ENCODE results near the gene NSF. TPM values are rescaled to one million over a fixed set of nuclear protein-coding genes. Genes with fewer than 3 reads are reported as not detected.
"Not testable (repeated sequence)": the region's sequence is repeated elsewhere in the genome, so short reads cannot be mapped to it uniquely, and the experiment has no call there.

Gene NSF
- 10 to 100 TPM; 44.2 to 50.0 TPM for total RNA-seq

DNA sequence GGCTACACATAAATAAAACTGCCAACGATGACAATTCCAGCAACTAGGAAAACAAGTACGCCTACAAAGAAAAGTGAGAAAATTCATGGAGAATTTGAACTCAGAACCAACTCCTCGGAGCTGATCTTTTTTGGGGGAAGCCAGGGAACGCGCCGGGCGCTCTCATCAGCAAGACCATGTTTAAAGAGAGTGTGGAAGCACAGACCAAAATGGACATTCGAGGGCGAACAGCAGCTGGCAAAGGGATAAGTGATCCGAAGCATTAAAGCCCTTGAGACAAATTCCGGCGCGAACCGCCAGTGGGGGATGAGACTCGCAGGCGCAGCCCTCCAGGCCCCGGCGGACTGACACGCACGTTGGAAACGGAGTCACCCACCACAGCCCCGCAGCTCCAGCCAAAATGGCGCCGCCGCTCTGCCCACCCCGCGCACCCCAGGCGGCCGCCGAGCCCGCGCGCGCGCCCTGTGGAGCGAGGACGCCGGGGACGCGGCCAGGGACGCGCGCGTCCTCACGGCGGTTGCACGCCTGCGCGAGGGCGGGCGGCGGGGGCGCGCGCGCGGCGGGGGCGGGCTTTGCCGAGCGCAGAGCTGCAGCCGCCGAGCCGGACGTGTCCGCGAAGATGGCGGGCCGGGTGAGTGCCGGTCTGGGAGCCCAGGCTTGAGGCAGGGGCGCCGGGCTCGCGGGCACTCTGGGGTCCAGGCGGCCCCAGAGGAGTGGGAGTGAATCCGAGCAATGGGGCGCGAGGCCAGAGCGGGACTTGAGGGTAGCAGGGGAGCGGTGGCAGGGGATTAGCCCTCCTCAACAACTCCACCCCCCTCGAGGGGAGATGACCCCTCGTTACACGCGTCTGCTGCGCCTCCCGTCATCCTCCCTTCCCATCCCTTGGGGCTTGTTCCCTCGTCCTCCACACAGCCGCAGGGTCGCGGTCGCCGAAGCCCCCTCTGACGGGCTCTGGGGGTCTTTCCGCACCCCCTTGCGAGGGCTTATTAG lies at the start of gene NSF:
NSF (plus strand) TSS at position 513 of the 990 bp plus-strand sequence; CDS start at position 620, 107 bp downstream.
- H3K36me3 Mint-ChIP-seq; DNase-seq; H3K27me3 Mint-ChIP-seq; CTCF ChIA-PET; H3K27ac Mint-ChIP-seq; H3K4me1 Mint-ChIP-seq; H3K4me3 Mint-ChIP-seq; H3K9me3 Mint-ChIP-seq (ENCODE audit: low read depth): not testable (repeated sequence)
- ATAC-seq = peak; percentile 96

DNA sequence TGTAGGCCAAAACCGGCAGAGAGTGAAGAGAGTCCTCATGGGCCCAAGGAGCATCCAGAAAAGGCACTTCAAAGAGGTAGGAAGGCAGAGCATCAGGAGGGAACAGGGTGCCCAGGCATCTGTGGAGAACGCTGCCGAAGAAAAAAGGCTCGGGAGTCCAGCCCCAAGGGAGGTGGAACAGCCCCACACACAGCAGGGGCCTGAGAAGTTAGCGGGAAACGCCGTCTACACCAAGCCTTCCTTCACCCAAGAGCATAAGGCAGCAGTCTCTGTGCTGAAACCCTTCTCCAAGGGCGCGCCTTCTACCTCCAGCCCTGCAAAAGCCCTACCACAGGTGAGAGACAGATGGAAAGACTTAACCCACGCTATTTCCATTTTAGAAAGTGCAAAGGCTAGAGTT lies 41.9 kb upstream of the NSF start:
- DNase-seq; H3K27me3 Mint-ChIP-seq; H3K4me3 Mint-ChIP-seq; H3K36me3 Mint-ChIP-seq; H3K27ac Mint-ChIP-seq; H3K9me3 Mint-ChIP-seq (ENCODE audit: low read depth); ATAC-seq; CTCF ChIA-PET; H3K4me1 Mint-ChIP-seq: not testable (repeated sequence)

DNA sequence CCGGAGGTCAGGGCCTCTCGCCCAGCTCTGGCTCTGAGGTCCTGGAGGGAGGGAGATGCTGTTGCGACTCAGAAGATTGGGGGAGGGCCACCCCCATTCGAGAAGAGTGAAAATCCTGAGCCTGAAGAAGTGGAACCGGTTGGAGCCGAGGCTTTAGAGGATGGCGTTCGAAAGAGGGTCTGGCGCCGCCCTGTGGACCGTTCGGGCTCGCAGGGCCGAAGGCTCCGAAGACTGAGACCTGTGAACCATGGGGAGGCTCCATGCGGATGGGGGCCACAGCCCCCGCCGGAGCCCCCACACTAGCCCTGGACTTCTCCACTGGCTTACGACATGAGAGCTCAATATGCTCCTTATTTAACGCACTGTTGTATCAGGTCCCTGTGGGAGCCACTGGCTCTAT lies 31.3 kb upstream of the NSF start:
- H3K4me1 Mint-ChIP-seq; H3K36me3 Mint-ChIP-seq; H3K9me3 Mint-ChIP-seq (ENCODE audit: low read depth); H3K4me3 Mint-ChIP-seq; H3K27me3 Mint-ChIP-seq; DNase-seq; CTCF ChIA-PET; H3K27ac Mint-ChIP-seq: not testable (repeated sequence)
- peak; percentile 53 for ATAC-seq

DNA sequence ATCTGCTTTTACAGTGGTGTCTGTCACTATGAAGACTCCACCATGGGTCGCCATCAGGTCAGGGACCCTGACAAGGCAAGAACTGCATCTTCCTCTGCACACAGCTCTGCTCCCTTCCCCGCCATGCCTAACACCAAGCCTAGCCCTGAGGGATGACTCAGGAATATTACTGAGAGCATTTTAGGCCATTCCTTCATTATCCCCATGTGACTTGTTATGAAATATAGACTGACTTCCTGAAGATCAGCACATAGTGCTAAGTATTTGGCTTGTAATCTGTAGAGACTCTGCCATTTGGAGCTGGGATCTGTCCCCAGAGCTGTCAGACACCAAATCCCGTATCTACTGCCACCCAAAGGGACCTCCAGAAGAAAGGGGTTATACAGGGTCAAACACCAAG lies 30.4 kb upstream of the NSF start:
- CTCF ChIA-PET; H3K4me1 Mint-ChIP-seq; ATAC-seq; H3K27ac Mint-ChIP-seq; H3K27me3 Mint-ChIP-seq; DNase-seq; H3K4me3 Mint-ChIP-seq; H3K36me3 Mint-ChIP-seq; H3K9me3 Mint-ChIP-seq (ENCODE audit: low read depth): not testable (repeated sequence)

DNA sequence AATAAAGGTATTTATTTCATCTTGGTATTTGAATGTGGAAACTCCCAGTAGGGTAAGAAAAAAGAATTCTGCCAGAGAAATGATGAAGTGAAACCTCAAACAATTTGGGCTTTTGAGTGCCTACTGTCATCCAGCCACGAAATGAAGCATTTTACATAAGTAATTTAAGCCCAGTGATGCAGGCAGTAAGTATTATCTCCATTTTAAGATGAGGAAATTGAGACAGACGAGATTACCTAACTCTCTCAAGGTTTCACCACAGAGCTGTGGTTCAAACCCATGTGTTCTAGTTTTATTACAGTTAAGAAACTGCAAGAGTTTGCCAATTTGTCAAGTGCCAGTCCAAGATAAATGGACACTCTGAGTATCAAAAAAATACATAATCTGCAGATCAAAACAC lies 24.2 kb upstream of the NSF start:
- CTCF ChIA-PET; H3K4me3 Mint-ChIP-seq; H3K9me3 Mint-ChIP-seq (ENCODE audit: low read depth); DNase-seq; H3K36me3 Mint-ChIP-seq; H3K27me3 Mint-ChIP-seq; H3K27ac Mint-ChIP-seq; H3K4me1 Mint-ChIP-seq: not testable (repeated sequence)
- peak; percentile 30 for ATAC-seq

DNA sequence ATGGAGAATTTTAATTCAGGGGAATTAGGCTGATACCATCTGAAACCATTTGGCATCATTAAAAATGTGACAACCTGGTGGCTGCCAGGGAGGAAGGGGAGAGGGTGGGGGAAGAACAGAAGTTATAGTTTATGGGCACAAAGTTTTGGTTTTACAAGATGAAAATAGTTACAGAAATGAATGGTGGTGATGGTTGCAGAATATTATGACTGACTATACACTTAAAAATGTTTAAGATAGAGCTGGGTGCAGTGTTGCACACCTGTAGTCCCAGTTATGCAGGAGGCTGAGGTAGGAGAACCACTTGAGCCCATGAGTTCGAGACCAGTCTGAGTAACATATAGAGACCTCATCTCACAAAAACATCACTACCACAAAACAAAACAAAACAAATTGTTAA lies 23.5 kb upstream of the NSF start:
- H3K9me3 Mint-ChIP-seq (ENCODE audit: low read depth); H3K36me3 Mint-ChIP-seq; H3K27ac Mint-ChIP-seq; DNase-seq; H3K4me3 Mint-ChIP-seq; H3K27me3 Mint-ChIP-seq; ATAC-seq; CTCF ChIA-PET; H3K4me1 Mint-ChIP-seq: not testable (repeated sequence)

DNA sequence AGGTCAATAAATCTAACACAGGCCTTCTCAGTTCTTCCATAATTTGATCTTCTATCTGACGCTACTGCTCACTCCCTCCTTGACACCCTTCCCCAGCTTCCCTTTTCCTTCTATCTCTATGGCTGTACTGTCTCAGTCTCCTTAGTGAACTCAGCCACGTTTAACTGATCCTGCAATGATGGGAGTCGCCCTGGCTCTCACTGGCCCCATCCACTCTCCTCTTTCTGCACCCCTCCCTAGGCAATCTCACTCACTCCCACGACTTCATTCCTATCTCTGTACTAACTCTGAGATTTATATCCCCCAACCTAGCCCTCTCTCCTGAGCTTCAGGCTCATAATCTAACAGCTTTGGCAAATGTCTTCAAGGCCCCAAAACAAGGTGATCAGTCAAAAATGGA lies 18.7 kb upstream of the NSF start:
- ATAC-seq; H3K27ac Mint-ChIP-seq; CTCF ChIA-PET; DNase-seq; H3K4me3 Mint-ChIP-seq; H3K27me3 Mint-ChIP-seq; H3K36me3 Mint-ChIP-seq; H3K4me1 Mint-ChIP-seq; H3K9me3 Mint-ChIP-seq (ENCODE audit: low read depth): not testable (repeated sequence)

DNA sequence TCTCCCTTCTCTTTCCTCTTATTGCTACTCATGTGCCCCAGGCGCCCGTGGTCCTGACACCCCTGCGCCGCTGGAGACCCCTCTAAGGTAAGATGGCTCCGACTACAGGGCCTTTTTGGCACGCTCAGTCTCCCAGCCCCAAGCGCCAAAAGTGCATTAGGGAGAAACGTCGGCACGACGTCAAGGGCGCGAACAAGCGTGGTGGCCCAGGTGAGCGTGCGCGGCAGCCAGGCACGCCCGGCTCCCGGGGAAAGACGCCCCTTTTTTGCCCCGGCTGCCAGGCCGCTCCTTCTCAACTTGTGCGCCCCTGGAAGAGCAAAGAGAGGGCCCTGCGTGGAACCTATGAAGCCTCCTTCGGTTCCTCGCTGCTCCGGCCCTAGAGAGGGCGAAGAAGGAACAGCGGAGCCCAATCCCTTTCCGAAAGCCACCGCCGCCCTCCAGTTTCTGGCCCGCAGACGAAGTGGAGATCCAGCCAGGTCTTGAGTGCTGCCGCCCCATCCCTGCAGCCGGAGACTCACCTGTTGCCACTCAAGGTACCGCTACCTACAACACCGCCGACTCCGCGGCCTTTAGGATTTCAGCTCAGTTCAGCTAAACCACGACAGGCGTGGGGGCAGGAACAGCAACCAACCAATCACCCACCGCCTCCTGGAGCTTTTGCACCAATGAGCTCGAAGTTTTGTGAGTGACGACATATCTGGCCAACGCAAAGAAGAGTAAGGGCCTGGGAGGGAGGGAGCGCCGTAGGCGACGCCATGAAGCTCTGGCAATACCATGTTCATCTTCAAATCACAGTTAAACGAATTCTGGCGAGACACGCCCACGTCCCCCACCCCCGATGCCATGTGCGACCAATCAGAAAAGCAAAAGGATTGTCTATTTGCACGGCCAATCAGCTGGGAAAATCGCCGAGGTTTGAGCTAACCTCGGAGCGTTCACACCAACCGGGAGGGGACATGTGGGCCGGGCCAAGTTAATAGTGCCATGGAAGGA lies 11.1 kb upstream of the NSF start, which contains the start of gene ARL17A:
ARL17A (minus strand) TSS at position 609 of the 993 bp plus-strand sequence. CDS start 3,369 bp downstream, outside the sequence.
- H3K4me3 Mint-ChIP-seq = peak within 1 kb of the TSS; percentile 42
- H3K27me3 Mint-ChIP-seq; H3K9me3 Mint-ChIP-seq (ENCODE audit: low read depth); H3K4me1 Mint-ChIP-seq; H3K36me3 Mint-ChIP-seq; CTCF ChIA-PET: not testable (repeated sequence)
- peak; percentile 96 for DNase-seq
- ATAC-seq = peak; percentile 91
- peak within 1 kb of the TSS; percentile 46 for H3K27ac Mint-ChIP-seq

DNA sequence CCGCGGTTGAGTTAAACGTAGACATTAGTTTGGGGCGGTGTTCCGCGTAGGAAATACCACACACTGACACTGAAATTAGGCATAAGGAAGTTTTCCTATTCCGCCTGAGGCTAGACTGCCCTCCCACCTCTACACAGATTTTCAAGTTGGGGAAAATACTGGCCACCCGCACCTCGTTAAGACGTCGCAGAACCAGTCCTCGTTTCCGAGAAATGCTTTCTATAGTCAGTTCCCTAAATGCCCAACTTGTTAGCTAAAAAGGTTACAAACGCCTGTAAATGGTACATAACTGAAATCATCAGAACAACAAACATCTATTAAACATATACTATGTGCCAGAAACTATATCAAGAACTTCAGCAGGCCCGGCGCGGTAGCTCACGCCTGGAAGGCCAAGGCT lies 10.4 kb upstream of the NSF start:
- H3K27me3 Mint-ChIP-seq; ATAC-seq; H3K36me3 Mint-ChIP-seq; H3K4me1 Mint-ChIP-seq; DNase-seq; CTCF ChIA-PET; H3K9me3 Mint-ChIP-seq (ENCODE audit: low read depth): not testable (repeated sequence)
- Mint-ChIP-seq H3K4me3 (peak overlapping the region; percentile 42), H3K27ac (peak overlapping the region; percentile 46)

DNA sequence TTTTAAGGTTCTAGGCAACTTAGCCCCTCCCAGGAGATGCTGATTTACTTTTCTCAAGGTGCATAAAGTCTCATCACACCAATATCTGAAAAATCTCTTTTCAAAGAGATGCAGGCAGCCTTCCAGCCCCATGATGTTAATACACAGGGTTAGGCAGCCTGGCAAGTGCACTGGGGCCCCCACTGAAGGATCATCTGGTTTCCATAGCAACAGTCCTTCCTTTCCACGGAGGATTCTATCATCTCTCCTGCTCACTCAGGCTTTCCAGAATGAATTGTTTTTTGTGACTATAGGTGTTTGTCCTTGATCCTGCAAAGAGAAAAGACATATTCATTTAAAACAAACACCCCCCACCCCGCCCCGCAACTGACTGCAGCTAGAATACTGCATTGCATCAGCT lies 5.0 kb upstream of the NSF start:
- H3K27ac Mint-ChIP-seq; H3K4me1 Mint-ChIP-seq; H3K36me3 Mint-ChIP-seq; H3K27me3 Mint-ChIP-seq; ATAC-seq; CTCF ChIA-PET; H3K4me3 Mint-ChIP-seq; DNase-seq; H3K9me3 Mint-ChIP-seq (ENCODE audit: low read depth): not testable (repeated sequence)

DNA sequence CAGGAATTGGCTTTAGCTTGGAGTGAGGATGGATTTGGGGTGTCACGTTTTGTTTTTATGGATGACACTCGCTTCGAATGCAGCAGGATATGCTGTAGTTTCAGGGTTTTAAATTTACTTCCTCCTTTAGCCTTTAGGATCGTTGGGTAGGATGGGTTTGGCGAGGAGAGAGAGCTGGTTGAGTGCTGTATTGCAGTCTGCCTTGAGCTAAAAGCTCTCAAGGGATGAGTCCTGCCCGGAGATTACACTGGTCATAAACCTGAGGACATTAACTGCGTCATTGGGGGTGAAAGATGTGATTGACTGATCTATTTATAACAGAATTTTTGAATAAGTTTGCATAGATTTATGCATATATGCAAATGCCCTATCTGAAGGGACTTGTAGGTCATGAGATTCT lies 863 bp downstream of the NSF start:
- H3K27me3 Mint-ChIP-seq; DNase-seq; CTCF ChIA-PET; H3K4me3 Mint-ChIP-seq; H3K36me3 Mint-ChIP-seq; H3K4me1 Mint-ChIP-seq; H3K9me3 Mint-ChIP-seq (ENCODE audit: low read depth); H3K27ac Mint-ChIP-seq: not testable (repeated sequence)
- ATAC-seq = peak; percentile 37

DNA sequence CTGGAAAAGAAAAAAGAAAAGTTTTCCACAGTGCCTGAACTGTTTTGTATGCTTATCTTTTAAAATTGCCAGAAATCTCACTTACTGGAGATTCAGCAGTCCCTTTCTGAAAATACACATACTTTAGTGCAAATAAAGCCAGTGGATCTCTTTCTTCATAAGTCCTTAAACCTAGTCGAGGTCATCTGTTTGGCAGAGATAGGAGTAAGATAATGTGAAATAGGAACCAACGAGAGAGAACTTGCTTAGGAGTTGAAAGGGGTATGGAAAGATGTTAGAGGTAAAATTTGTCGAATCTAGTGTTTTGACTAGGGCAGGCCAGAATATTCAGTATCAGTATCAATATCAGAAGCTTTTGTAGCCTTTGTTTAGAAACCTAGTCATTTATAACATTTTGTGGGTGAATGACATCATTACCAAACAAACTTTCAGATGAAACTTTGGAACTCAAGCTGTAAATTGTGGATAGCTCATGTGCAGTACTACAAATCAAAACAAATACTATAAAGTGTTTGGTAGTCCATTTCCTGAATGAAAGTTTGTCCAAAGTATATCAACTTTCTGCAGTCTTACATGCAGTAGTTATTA lies 8.0 kb downstream of the NSF start:
- DNase-seq; H3K27me3 Mint-ChIP-seq; H3K27ac Mint-ChIP-seq; H3K36me3 Mint-ChIP-seq; CTCF ChIA-PET; H3K4me3 Mint-ChIP-seq; H3K4me1 Mint-ChIP-seq; H3K9me3 Mint-ChIP-seq (ENCODE audit: low read depth): not testable (repeated sequence)
- ATAC-seq = peak; percentile 91

DNA sequence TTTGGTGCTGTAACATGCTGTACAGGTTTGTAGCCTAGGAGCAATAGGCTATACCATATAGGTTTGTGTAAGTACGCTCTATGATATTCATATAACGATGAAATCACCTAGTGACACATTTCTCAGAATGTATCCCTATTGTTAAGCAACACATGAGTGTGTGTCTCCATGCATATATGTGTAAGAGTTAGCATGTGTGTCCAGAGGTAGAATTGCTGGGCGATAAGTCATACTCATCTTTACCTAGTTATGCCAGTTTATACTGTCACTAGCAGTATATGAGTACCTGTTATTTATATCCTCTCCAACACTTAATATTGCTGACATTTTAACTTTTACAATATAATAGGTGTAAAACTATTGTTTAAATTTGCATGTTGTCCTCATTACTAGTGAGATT lies 10.3 kb downstream of the NSF start:
- H3K4me1 Mint-ChIP-seq; H3K27me3 Mint-ChIP-seq; DNase-seq; H3K27ac Mint-ChIP-seq; H3K4me3 Mint-ChIP-seq; ATAC-seq; H3K9me3 Mint-ChIP-seq (ENCODE audit: low read depth); H3K36me3 Mint-ChIP-seq; CTCF ChIA-PET: not testable (repeated sequence)
